PC-3 (cell line): ENCODE results near the gene TLE3.

Experiments
- EZH2 ChIP-seq: fragments of 300-600 bp; sonication (generic); IDR thresholded peaks from one replicate; pipeline ENCODE4 v1.6.1; 2017; ENCODE audit warnings: antibody characterized with exemption, mild to moderate bottlenecking, low read length; ENCODE audit not compliant: unreplicated experiment
- EZH2phosphoT487 ChIP-seq: fragments of 300-600 bp; sonication (generic); IDR thresholded peaks from 2 replicates; pipeline ENCODE4 v1.6.1; 2018; ENCODE audit warnings: mild to moderate bottlenecking, antibody characterized with exemption, low read length, borderline replicate concordance
- TF ChIP-seq, protein P1 (sequence below): fragments of 300-600 bp; sonication (generic); conservative IDR thresholded peaks from 2 replicates; pipeline ENCODE4 v1.5.1; 2017; ENCODE audit warnings: antibody characterized with exemption, low read depth, mild to moderate bottlenecking, low read length

- TF ChIP-seq, protein P1, sequence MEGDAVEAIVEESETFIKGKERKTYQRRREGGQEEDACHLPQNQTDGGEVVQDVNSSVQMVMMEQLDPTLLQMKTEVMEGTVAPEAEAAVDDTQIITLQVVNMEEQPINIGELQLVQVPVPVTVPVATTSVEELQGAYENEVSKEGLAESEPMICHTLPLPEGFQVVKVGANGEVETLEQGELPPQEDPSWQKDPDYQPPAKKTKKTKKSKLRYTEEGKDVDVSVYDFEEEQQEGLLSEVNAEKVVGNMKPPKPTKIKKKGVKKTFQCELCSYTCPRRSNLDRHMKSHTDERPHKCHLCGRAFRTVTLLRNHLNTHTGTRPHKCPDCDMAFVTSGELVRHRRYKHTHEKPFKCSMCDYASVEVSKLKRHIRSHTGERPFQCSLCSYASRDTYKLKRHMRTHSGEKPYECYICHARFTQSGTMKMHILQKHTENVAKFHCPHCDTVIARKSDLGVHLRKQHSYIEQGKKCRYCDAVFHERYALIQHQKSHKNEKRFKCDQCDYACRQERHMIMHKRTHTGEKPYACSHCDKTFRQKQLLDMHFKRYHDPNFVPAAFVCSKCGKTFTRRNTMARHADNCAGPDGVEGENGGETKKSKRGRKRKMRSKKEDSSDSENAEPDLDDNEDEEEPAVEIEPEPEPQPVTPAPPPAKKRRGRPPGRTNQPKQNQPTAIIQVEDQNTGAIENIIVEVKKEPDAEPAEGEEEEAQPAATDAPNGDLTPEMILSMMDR, result no peak
- TF ChIP-seq EZH2 (no peak), EZH2phosphoT487 (no peak)
Measured at GRCh38 chr15:70016511-70016994, 81.2 kb downstream of the TLE3 start.
